ENCODE measurements around the gene ZKSCAN5. TPM values are rescaled to one million over a fixed set of nuclear protein-coding genes. Genes with fewer than 3 reads are reported as not detected.

ZKSCAN5 gene
- total and polyA plus RNA-seq, 2 experiments from 2014 or later = 4.6 to 13.4 TPM

GRCh38 chr7:99561737-99562051 lies 57.2 kb downstream of the ZKSCAN5 start (continued):
- TF ChIP-seq ZNF462 (CRISPR knock-in tag; IDR thresholded peaks at IDR 0.05) = no peak
- TF ChIP-seq JUNB (IDR thresholded peaks at IDR 0.05; ENCODE audit: unreplicated experiment) = no peak
- TF ChIP-seq CREB1 (CRISPR knock-in tag; IDR thresholded peaks at IDR 0.05; ENCODE audit: low read depth) = no peak
- no peak for TF ChIP-seq ETS1 (IDR thresholded peaks at IDR 0.05)
- no peak for TF ChIP-seq REST (IDR thresholded peaks at IDR 0.05; ENCODE audit: unreplicated experiment)
- no peak for TF ChIP-seq STAT1 (IDR thresholded peaks at IDR 0.05; ENCODE audit: unreplicated experiment)
